ENCODE results near the gene SULT1A2.

Gene SULT1A2

GRCh38 chr16:28574925-28575324, 21.9 kb downstream of the SULT1A2 start:
- Histone ChIP-seq H3K27ac (ENCODE audit: poor library complexity, severe bottlenecking) (no peak overlapping the region), H3K9me3 (ENCODE audit: severe bottlenecking) (no peaks in the 10 kb centered on the region), H3K4me1 (ENCODE audit: insufficient read depth, poor library complexity, severe bottlenecking) (no peaks in the 10 kb centered on the region), H3K27me3 (ENCODE audit: insufficient read depth, poor library complexity, severe bottlenecking) (no peaks in the 10 kb centered on the region), H3K36me3 (ENCODE audit: low read depth) (no peaks in the 10 kb centered on the region), H3K4me3 (ENCODE audit: severe bottlenecking) (no peak overlapping the region)
- DNase-seq (ENCODE audit: low spot score) (no peak), ATAC-seq (ENCODE audit: low read depth) (no peak)
- TF ChIP-seq CTCF (IDR thresholded peaks at IDR 0.05; ENCODE audit: poor library complexity, severe bottlenecking), result no peak

- H3K36me3 ChIP-seq (ENCODE audit: low read depth), result no peaks in the 10 kb centered on the region
- H3K27me3 ChIP-seq (ENCODE audit: insufficient read depth, poor library complexity, severe bottlenecking), result no peaks in the 10 kb centered on the region
- H3K4me1 ChIP-seq (ENCODE audit: insufficient read depth, poor library complexity, severe bottlenecking), result no peaks in the 10 kb centered on the region
- H3K4me3 ChIP-seq (ENCODE audit: severe bottlenecking), result no peak overlapping the region
- no peaks in the 10 kb centered on the region for H3K9me3 ChIP-seq (ENCODE audit: severe bottlenecking)
- DNase-seq (ENCODE audit: low spot score) (no peak), ATAC-seq (ENCODE audit: low read depth) (no peak)
- TF ChIP-seq CTCF (IDR thresholded peaks at IDR 0.05; ENCODE audit: poor library complexity, severe bottlenecking), result no peak
- no peak overlapping the region for H3K27ac ChIP-seq (ENCODE audit: poor library complexity, severe bottlenecking)
Observed at GRCh38 chr16:28573738-28574718, 22.8 kb downstream of the SULT1A2 start.

GRCh38 chr16:28572696-28573510, 23.9 kb downstream of the SULT1A2 start:
- H3K27ac ChIP-seq (ENCODE audit: poor library complexity, severe bottlenecking), result no peak overlapping the region
- ATAC-seq (ENCODE audit: low read depth), result no peak
- DNase-seq (ENCODE audit: low spot score), result no peak

GRCh38 chr16:28569968-28570752, 26.7 kb downstream of the SULT1A2 start:
- ATAC-seq (ENCODE audit: low read depth) (no peak), DNase-seq (ENCODE audit: low spot score) (no peak)
- Histone ChIP-seq H3K36me3 (ENCODE audit: low read depth) (no peaks in the 10 kb centered on the region), H3K9me3 (ENCODE audit: severe bottlenecking) (peaks cover 6% of the 10 kb centered on the region), H3K27ac (ENCODE audit: poor library complexity, severe bottlenecking) (no peak overlapping the region), H3K27me3 (ENCODE audit: insufficient read depth, poor library complexity, severe bottlenecking) (no peaks in the 10 kb centered on the region), H3K4me3 (ENCODE audit: severe bottlenecking) (no peak overlapping the region), H3K4me1 (ENCODE audit: insufficient read depth, poor library complexity, severe bottlenecking) (no peaks in the 10 kb centered on the region)
- TF ChIP-seq CTCF (IDR thresholded peaks at IDR 0.05; ENCODE audit: poor library complexity, severe bottlenecking), result no peak

More at GRCh38 chr16:28572696-28573510, 23.9 kb downstream of the SULT1A2 start:
- no peak for TF ChIP-seq CTCF (IDR thresholded peaks at IDR 0.05; ENCODE audit: poor library complexity, severe bottlenecking)
- no peaks in the 10 kb centered on the region for H3K36me3 ChIP-seq (ENCODE audit: low read depth)
- no peaks in the 10 kb centered on the region for H3K4me1 ChIP-seq (ENCODE audit: insufficient read depth, poor library complexity, severe bottlenecking)
- no peak overlapping the region for H3K4me3 ChIP-seq (ENCODE audit: severe bottlenecking)
- H3K9me3 ChIP-seq (ENCODE audit: severe bottlenecking), result no peaks in the 10 kb centered on the region
- no peaks in the 10 kb centered on the region for H3K27me3 ChIP-seq (ENCODE audit: insufficient read depth, poor library complexity, severe bottlenecking)

Measured in RWPE2 (cell line).